Transverse colon (tissue), 4 donors: ENCODE data around the gene BCAM. TPM values are rescaled to one million over a fixed set of nuclear protein-coding genes. Genes with fewer than 3 reads are reported as not detected.
"Not testable (repeated sequence)": the region's sequence is repeated elsewhere in the genome, so short reads cannot be mapped to it uniquely, and the experiment has no call there.

Experiments
- DNase-seq: peaks from one replicate; pipeline ENCODE4 v3.0.0-alpha.2; 2019
- H3K27ac ChIP-seq, 4 donors: fragments of 200-600 bp; sonication (generic); 2 replicates each; pipeline ENCODE4 v1.5.1; 2016 to 2018; ENCODE audit warnings: inconsistent platforms in 4 of 4
- H3K27me3 ChIP-seq: fragments of 200-600 bp; sonication (generic); 2 replicates; pipeline ENCODE4 v1.5.1; 2017; ENCODE audit warnings: inconsistent platforms
- H3K36me3 ChIP-seq, 4 donors: fragments of 200-600 bp; sonication (generic); 2 replicates each; pipeline ENCODE4 v1.5.1; 2017 to 2019; ENCODE audit warnings: inconsistent platforms in 4 of 4
- H3K4me1 ChIP-seq, 4 donors: fragments of 200-600 bp; sonication (generic); 2 replicates each; pipeline ENCODE4 v1.5.1; 2017 to 2020; ENCODE audit warnings: inconsistent platforms in 4 of 4
- H3K4me3 ChIP-seq, 4 donors: fragments of 200-600 bp; sonication (generic); 1 replicate in 1 of 4; 2 replicates in 3 of 4; pipeline versions ENCODE4 v1.5.1 to v1.6.1; 2017 to 2019; ENCODE audit warnings: inconsistent platforms in 4 of 4
- H3K9me3 ChIP-seq, 2 donors: fragments of 200-600 bp; sonication (generic); 2 replicates each; pipeline ENCODE4 v1.5.1; 2017 to 2019; ENCODE audit warnings: inconsistent platforms in 2 of 2
- EP300 ChIP-seq: sonication (generic); formaldehyde crosslinking; IDR thresholded peaks from one replicate; pipeline ENCODE4 v1.6.1; 2017; ENCODE audit warnings: antibody characterized with exemption, low read depth
- POLR2A ChIP-seq: fragments of 450-650 bp; IDR thresholded peaks from one replicate; pipeline ENCODE4 v1.6.1; 2016; ENCODE audit warnings: antibody characterized with exemption, mild to moderate bottlenecking, moderate library complexity
- POLR2AphosphoS5 ChIP-seq, 3 donors: sonication (generic); formaldehyde crosslinking; IDR thresholded peaks; one replicate each; pipeline ENCODE4 v1.6.1; 2016; ENCODE audit warnings: antibody characterized with exemption in 3 of 3
- WGBS, 2 donors: methylation state at CpG; one replicate each; pipeline ENCODE4 v1.1.5; 2018; ENCODE audit warnings: low coverage in 1 of 2; 5-methylcytosine and 5-hydroxymethylcytosine counted together
- in situ Hi-C, 4 donors: fragments of 200-750 bp; cut with MboI; loops; one replicate each; pipeline versions ENCODE4 v1.15.0 to v1.15.1; 2017; ENCODE audit warnings: low sequenced_read_pairs in 3 of 4, low pct_ligation_motif_present in 1 of 4, low pct_unique_long_range_greater_than_20kb in 1 of 4
- intact Hi-C: fragments of 100-400 bp; cut with DNase I; formaldehyde crosslinking; loops from one replicate; pipeline ENCODE4 v1.15.1; 2023; ENCODE audit warnings: low total_unique reads
- total RNA-seq, 4 donors: library from RNA; depleted of rRNA; stranded (reverse); fragments of >200 nt; gene quantifications; one replicate each; pipeline ENCODE4 v1.1.0, GENCODE V29; 2016
- TF ChIP-seq, protein P1 (sequence below), 5 experiments: fragments of 200-600 bp in 3 of 5; fragments of 450-650 bp in 2 of 5; sonication (generic) in 3 of 5; IDR thresholded peaks; 1 replicate in 2 of 5; 2 replicates in 3 of 5; pipeline ENCODE4 v1.5.1; 2016 to 2017; ENCODE audit warnings: antibody characterized with exemption in 5 of 5, inconsistent platforms in 3 of 5, mild to moderate bottlenecking in 2 of 5, moderate library complexity in 1 of 5

The BCAM gene
- total RNA-seq, 4 donors from 2014 or later, result 7.9 to 95.1 (median 23.1) TPM

GRCh38 chr19:44822670-44823372 lies 13.9 kb downstream of the BCAM start:
- H3K9me3 ChIP-seq, result no peaks in the 10 kb centered on the region
- H3K4me3 ChIP-seq, result no peak overlapping the region
- DNase-seq, result no peak
- intact Hi-C loops (no loop called here), in situ Hi-C loops (no loop called here)
- TF ChIP-seq EP300 (no peak), POLR2AphosphoS5 (IDR thresholded peaks at IDR 0.05) (no peak), POLR2A (no peak)
- TF ChIP-seq, protein P1, sequence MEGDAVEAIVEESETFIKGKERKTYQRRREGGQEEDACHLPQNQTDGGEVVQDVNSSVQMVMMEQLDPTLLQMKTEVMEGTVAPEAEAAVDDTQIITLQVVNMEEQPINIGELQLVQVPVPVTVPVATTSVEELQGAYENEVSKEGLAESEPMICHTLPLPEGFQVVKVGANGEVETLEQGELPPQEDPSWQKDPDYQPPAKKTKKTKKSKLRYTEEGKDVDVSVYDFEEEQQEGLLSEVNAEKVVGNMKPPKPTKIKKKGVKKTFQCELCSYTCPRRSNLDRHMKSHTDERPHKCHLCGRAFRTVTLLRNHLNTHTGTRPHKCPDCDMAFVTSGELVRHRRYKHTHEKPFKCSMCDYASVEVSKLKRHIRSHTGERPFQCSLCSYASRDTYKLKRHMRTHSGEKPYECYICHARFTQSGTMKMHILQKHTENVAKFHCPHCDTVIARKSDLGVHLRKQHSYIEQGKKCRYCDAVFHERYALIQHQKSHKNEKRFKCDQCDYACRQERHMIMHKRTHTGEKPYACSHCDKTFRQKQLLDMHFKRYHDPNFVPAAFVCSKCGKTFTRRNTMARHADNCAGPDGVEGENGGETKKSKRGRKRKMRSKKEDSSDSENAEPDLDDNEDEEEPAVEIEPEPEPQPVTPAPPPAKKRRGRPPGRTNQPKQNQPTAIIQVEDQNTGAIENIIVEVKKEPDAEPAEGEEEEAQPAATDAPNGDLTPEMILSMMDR (IDR thresholded peaks at IDR 0.05), result no peak
- no peaks in the 10 kb centered on the region for H3K27me3 ChIP-seq
- H3K36me3 ChIP-seq, result no peaks in the 10 kb centered on the region
- H3K27ac ChIP-seq, result no peak overlapping the region
- WGBS, 2 donors, result 74 to 100% methylated on average over 2 to 10 of the region's 10 CpGs
- peaks cover 0 to 16% (median 4%) of the 10 kb centered on the region in 4 donors for H3K4me1 ChIP-seq

DNA sequence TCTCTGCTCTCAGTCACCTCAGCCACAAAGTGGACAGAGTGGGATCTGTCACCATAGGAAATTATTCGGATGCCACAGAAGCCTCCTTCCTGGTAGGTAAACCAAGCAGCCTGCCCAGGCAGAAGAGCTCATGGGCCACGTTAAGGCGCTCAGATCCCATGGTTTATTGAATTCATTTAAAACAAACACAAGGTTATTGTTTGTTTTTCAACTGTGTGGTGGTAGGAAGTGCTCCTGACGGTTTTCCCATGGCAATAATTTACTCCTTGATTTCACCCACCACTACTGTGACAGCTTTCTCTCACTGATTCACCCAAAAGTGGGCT lies 14.4 kb downstream of the BCAM start:
- H3K9me3 ChIP-seq, result no peaks in the 10 kb centered on the region
- H3K27ac ChIP-seq, result no peak overlapping the region
- WGBS, 2 donors, result 33 to 50% methylated on average over 2 to 4 of the region's 4 CpGs
- no peak overlapping the region for H3K4me3 ChIP-seq
- intact Hi-C loops, result no loop called here
- in situ Hi-C loops, result no loop called here
- H3K4me1 ChIP-seq, result peaks cover 0 to 11% (median 4%) of the 10 kb centered on the region in 4 donors
- no peaks in the 10 kb centered on the region for H3K36me3 ChIP-seq
- no peak for TF ChIP-seq POLR2AphosphoS5 (IDR thresholded peaks at IDR 0.05)
- DNase-seq, result no peak
- H3K27me3 ChIP-seq, result no peaks in the 10 kb centered on the region

DNA sequence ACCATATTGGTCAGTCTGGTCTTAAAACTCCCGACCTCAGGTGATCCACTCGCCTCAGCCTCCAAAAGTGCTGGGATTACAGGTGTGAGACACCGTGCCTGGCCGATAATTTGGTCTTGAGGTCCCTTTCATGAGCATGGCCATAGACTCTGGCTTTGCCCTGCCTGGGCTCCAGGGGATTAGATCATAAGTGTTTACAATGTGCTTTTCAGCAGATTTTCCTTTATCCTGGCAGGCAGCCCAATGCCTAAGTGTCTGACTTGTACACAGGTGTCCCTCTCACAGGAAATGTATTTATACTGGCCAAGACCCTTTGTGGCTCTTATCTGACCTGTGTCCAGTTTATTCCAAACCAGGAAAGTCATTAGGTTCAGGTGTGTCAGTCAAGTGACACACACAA lies 15.9 kb downstream of the BCAM start:
- Histone ChIP-seq H3K4me3 (no peak overlapping the region), H3K36me3 (no peaks in the 10 kb centered on the region), H3K27me3 (no peaks in the 10 kb centered on the region), H3K9me3 (no peaks in the 10 kb centered on the region), H3K4me1 (peaks cover 0 to 11% (median 4%) of the 10 kb centered on the region in 4 donors), H3K27ac (no peak overlapping the region)
- intact Hi-C loops, result no loop called here
- no peak for DNase-seq
- WGBS, 2 donors, result 72% methylated on average over 4 of the region's 4 CpGs; no CpG with 5 or more reads in 1 of the 2 donors
- TF ChIP-seq POLR2A, result no peak
- in situ Hi-C loops, result no loop called here

DNA sequence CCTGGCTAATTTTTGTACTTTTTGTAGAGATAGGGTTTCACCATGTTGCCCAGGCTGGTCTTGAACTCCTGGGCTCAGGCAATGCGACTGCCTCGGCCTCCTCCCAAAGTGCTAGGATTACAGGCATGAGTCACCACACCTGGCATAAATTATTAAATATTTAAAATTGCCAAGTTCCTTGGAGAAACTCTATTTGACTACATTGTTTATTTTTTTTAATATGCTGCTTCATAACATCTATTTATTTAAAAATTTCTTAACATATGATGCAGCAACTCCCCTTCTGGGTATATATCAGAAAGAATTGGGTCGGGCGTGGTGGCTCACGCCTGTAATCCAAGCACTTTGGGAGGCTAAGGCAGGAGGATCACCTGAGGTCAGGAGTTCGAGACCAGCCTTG lies 24.0 kb downstream of the BCAM start:
- H3K36me3 ChIP-seq, H3K4me3 ChIP-seq, DNase-seq, H3K4me1 ChIP-seq, H3K9me3 ChIP-seq, intact Hi-C loops, in situ Hi-C loops, H3K27ac ChIP-seq: not testable (repeated sequence)
- WGBS, 2 donors, result 66% methylated on average over 6 of the region's 6 CpGs; no CpG with 5 or more reads in 1 of the 2 donors
- peaks cover 20% of the 10 kb centered on the region for H3K27me3 ChIP-seq

- H3K36me3 ChIP-seq, H3K4me3 ChIP-seq, DNase-seq, intact Hi-C loops, in situ Hi-C loops, H3K27ac ChIP-seq, H3K9me3 ChIP-seq, H3K4me1 ChIP-seq: not testable (repeated sequence)
- WGBS, 2 donors, result 60 to 79% methylated on average over 7 to 8 of the region's 8 CpGs
- peaks cover 20% of the 10 kb centered on the region for H3K27me3 ChIP-seq
Observed at GRCh38 chr19:44834399-44834798, 25.5 kb downstream of the BCAM start.

DNA sequence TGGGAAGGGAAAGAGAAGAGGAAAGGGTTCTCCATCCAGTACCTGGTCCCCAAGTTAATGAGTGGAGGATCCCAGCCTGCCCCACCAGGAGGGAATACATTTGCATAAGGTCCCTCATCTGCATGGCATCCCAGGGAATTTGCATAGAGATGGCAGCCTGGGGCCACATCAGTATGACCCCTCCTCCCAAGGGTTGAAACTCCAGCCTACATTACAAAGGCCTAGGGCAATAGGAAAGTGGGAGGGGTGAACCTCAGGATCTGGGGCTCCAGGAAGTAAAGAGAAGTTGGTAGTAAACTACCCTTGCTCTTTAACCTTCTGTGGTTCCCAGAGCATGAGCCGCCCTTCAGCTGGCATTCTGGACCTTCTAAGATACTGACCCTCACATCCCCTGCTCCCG lies 30.4 kb downstream of the BCAM start:
- H3K27me3 ChIP-seq, result peaks cover 2% of the 10 kb centered on the region
- in situ Hi-C loops (no loop called here), intact Hi-C loops (no loop called here)
- TF ChIP-seq POLR2AphosphoS5 (IDR thresholded peaks at IDR 0.05), result no peak
- TF ChIP-seq, protein P1 (IDR thresholded peaks at IDR 0.05), result no peak
- no peak for TF ChIP-seq POLR2A
- H3K27ac ChIP-seq, result no peak overlapping the region
- 72% methylated on average over 2 of the region's 2 CpGs; no CpG with 5 or more reads in 1 of the 2 donors for WGBS, 2 donors
- H3K4me3 ChIP-seq, result no peak overlapping the region
- DNase-seq, result no peak
- no peaks in the 10 kb centered on the region for H3K36me3 ChIP-seq
- H3K4me1 ChIP-seq, result peaks cover 0 to 1% (median under 1%) of the 10 kb centered on the region in 4 donors
- H3K9me3 ChIP-seq, result no peaks in the 10 kb centered on the region
